Ectodermal cell (in vitro differentiated cells): ENCODE data around the gene SLC30A7.
"Not testable (repeated sequence)": the region's sequence is repeated elsewhere in the genome, so short reads cannot be mapped to it uniquely, and the experiment has no call there.

Experiments
- H3K27ac ChIP-seq: 2 replicates; pipeline ENCODE4 v1.7.0; 2013; ENCODE audit warnings: mild to moderate bottlenecking, low read depth, low read length; ENCODE audit not compliant: insufficient read depth, poor library complexity, severe bottlenecking
- H3K27me3 ChIP-seq: 2 replicates; pipeline ENCODE4 v1.7.0; 2013; ENCODE audit warnings: mild to moderate bottlenecking, low read length; ENCODE audit not compliant: insufficient read depth, control insufficient read depth, poor library complexity, severe bottlenecking
- H3K36me3 ChIP-seq: one replicate; pipeline ENCODE4 v1.7.0; 2013; ENCODE audit warnings: low read length; ENCODE audit not compliant: control insufficient read depth, insufficient read depth
- H3K4me1 ChIP-seq: one replicate; pipeline ENCODE4 v1.7.0; 2013; ENCODE audit warnings: low read length; ENCODE audit not compliant: control insufficient read depth, insufficient read depth
- H3K4me3 ChIP-seq: 2 replicates; pipeline ENCODE4 v1.7.0; 2013; ENCODE audit warnings: low read depth, low read length, control low read depth; ENCODE audit not compliant: insufficient read depth
- H3K9me3 ChIP-seq: 2 replicates; pipeline ENCODE4 v1.7.0; 2013; ENCODE audit warnings: mild to moderate bottlenecking, low read length, moderate library complexity; ENCODE audit not compliant: control insufficient read depth
- WGBS, 2 experiments: methylation state at CpG; one replicate each; pipeline ENCODE4 v1.1.7; 2013; ENCODE audit warnings: missing lambda C conversion rate in 2 of 2; 5-methylcytosine and 5-hydroxymethylcytosine counted together

SLC30A7 gene

DNA sequence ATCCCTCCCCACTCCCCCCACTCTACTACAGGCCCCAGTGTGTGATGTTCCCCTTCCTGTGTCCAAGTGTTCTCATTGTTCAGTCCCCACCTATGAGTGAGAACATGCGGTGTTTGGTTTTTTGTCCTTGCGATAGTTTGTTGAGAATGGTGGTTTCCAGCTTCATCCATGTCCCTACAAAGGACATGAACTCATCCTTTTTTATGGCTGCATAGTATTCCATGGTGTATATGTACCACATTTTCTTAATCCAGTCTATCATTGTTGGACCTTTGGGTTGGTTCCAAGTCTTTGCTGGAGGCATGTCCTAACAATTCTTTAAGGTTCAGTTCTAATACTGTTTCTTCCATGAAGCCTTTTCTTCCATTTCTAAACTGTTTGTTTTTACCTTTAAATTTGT, 37.7 kb downstream of the SLC30A7 start:
- H3K36me3 ChIP-seq, H3K27ac ChIP-seq, H3K27me3 ChIP-seq, H3K9me3 ChIP-seq, H3K4me1 ChIP-seq, H3K4me3 ChIP-seq: not testable (repeated sequence)
- WGBS, 2 experiments = no CpG with 5 or more reads among the region's 2 CpGs

DNA sequence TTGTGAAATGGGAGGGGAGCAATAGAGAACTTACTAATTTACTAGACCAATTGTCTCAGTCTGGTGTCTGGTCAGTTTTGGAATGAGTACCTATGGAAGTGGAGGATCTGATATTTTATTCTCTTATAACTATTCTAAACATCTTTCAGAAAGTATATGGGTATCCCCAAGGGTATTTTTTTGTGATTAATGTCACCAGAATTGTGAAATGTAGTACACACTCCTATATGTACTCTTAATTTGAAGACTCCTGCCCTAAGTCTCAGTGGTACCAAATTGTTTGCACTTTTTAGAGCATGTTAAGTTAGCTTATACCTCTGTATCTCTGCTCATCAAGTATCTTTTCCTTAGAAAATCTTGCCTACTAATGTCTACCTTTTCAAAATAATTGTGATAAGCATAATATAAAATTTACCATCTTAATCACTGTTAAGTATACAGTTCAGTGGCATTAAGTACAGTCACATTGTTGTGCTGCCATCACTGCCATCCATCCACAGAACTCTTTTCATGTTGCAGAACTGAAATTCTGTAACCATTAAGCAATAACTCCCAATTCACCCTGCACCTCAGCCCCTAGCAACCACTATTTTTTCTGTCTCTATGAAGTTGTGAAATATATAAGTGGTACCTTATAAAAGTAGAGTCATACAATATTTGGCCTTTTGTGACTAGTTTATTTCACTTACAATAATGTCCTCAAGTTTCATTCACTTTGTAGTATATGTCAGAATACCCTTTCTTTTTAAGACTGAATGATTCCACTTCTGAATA, 40.5 kb downstream of the SLC30A7 start:
- peaks cover 8% of the 10 kb centered on the region for H3K36me3 ChIP-seq
- no peak overlapping the region for H3K27ac ChIP-seq
- H3K4me1 ChIP-seq = no peaks in the 10 kb centered on the region
- no peak overlapping the region for H3K4me3 ChIP-seq
- H3K9me3 ChIP-seq = no peaks in the 10 kb centered on the region
- no peaks in the 10 kb centered on the region for H3K27me3 ChIP-seq

DNA sequence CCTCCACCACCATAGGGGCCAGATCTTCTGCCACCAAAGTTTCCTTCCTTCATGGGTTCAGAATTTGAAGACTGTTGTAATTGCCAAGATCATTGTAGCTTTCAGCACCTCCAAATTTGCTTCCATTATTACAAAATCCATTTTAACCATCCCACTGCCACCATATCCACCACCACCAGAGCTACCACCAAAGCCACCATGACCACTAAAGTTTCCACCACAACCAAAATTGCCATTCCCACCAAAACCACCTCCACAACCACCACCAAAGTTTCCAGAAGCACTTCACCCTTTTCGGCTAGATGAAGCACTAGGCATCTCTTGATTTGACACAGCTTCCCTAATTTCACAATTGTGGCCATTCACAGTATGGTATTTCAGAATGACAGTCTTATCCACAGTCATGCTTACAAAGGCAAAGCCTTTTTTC, 45.2 kb downstream of the SLC30A7 start:
- H3K27ac ChIP-seq = no peak overlapping the region
- H3K36me3 ChIP-seq = peaks cover 5% of the 10 kb centered on the region
- H3K4me3 ChIP-seq = no peak overlapping the region
- H3K4me1 ChIP-seq = no peaks in the 10 kb centered on the region
- H3K27me3 ChIP-seq = no peaks in the 10 kb centered on the region
- no peaks in the 10 kb centered on the region for H3K9me3 ChIP-seq
- WGBS, 2 experiments = 94% methylated on average over 1 of the region's 1 CpG

DNA sequence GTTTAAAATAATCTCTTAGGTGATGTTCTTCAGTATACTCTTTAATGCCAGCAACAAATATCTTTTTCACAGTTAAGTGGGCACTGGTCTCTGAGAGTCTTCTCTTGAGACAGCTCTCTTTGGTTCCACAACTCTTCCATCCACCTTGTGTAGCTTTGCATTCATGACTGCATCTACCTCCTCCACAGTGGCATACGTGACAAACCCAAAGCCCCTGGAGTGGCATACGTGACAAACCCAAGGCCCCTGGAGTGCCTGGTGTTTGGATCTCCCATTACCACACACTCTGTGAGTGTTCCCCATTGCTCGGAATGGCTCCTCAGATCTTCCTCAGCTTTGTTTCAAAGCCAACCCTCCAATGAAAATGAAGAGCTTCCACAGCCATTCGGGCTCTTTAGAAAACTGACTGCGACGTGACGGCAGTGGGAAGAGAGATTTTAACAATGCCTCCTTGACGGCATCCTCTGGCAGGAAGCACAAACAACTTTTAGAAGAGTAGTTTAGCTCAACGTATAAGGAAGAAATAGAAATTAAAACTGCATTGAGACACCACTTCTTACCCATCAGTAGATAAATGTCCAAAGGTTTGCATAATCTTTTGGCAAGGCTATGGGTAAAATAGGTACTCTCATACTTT, 45.8 kb downstream of the SLC30A7 start:
- WGBS, 2 experiments = 91 to 93% methylated on average over 8 to 9 of the region's 9 CpGs
- no peak overlapping the region for H3K27ac ChIP-seq
- no peaks in the 10 kb centered on the region for H3K27me3 ChIP-seq
- no peaks in the 10 kb centered on the region for H3K4me1 ChIP-seq
- no peaks in the 10 kb centered on the region for H3K9me3 ChIP-seq
- no peak overlapping the region for H3K4me3 ChIP-seq
- peaks cover 5% of the 10 kb centered on the region for H3K36me3 ChIP-seq

DNA sequence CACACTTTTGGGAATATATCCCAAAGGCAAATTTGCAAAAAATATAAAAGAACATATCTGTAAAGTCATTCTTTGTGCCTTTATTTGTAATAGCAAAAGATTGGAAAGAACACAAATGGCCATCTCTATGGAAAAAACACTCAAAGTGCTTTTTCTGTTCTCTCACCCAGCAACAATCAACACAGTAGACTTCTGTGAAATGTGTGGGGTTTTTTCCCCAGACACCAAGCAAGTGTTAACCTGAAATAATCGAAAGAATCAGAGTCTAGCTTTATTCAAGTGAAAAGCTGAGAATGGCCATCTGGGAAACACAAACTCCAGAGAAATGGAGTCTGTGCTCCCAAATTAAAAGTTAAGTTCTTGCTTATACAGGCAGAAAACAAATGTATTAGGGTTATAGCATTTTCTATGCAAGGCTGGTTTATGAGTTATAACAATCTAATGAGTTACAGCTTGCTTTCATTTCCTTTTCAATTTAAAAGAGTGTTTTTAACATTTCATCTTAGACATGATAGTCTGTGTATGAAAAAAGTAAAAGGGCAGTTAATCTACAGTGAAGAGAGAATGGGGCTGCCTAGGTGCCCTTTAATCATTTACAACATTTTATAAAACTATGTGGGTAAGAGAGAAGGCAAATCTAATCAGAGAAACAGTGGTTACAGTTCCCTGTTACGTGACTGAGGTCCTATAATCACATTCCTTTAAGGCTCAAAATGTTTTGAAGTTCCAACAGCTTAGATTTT, 46.6 kb downstream of the SLC30A7 start:
- Histone ChIP-seq H3K9me3 (no peaks in the 10 kb centered on the region), H3K27me3 (no peaks in the 10 kb centered on the region), H3K4me3 (no peak overlapping the region), H3K36me3 (peaks cover 5% of the 10 kb centered on the region), H3K4me1 (no peaks in the 10 kb centered on the region), H3K27ac (no peak overlapping the region)
- 94% methylated on average over 2 of the region's 2 CpGs for WGBS, 2 experiments

DNA sequence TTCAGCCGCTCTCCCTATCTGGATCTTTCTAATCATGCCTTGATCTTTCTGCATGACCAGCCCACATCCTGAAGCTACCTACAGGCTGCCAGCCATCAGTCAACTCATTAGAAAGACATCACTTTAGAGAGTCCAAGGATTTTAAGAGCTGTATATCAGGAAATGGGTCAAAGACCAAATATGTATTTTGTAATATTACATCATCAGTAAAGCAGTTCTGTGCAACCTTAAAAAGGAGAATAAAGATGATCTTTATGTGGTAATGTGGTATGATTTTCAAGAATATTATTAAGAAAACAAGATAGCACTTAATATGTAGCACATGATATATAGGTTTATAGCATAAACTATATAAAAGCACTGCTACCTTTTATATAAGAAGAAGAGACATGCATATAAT, 47.6 kb downstream of the SLC30A7 start:
- no peaks in the 10 kb centered on the region for H3K9me3 ChIP-seq
- H3K27me3 ChIP-seq = no peaks in the 10 kb centered on the region
- no peak overlapping the region for H3K4me3 ChIP-seq
- H3K27ac ChIP-seq = no peak overlapping the region
- 80 to 95% methylated on average over 1 of the region's 1 CpG for WGBS, 2 experiments
- H3K36me3 ChIP-seq = no peaks in the 10 kb centered on the region
- no peaks in the 10 kb centered on the region for H3K4me1 ChIP-seq

DNA sequence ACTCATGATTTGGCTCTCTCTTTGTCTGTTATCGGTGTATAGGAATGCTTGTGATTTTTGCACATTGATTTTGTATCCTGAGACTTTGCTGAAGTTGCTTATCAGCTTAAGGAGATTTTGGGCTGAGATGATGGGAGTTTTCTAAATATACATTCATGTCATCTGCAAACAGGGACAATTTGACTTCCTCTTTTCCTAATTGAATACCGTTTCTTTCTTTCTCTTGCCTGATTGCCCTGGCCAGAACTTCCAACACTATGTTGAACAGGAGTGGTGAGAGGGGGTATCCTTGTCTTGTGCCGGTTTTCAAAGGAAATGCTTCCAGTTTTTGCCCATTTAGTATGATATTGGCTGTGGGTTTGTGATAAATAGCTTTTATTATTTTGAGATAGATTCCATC, 50.2 kb downstream of the SLC30A7 start:
- H3K4me1 ChIP-seq, H3K27me3 ChIP-seq, H3K36me3 ChIP-seq, H3K27ac ChIP-seq, H3K9me3 ChIP-seq, H3K4me3 ChIP-seq: not testable (repeated sequence)
- WGBS, 2 experiments = 80 to 90% methylated on average over 2 to 3 of the region's 3 CpGs

DNA sequence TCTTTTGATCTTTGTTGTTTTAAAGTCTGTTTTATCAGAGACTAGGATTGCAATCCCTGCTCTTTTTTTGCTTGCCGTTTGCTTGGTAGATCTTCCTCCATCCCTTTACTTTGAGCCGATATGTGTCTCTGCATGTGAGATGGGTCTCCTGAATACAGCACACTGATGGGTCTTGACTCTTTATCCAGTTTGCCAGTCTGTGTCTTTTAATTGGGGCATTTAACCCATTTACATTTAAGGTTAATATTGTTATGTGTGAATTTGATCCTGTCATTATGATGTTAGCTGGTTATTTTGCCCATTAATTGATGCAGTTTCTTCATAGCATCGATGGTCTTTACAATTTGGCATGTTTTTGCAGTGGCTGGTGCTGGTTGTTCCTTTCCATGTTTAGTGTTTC, 51.9 kb downstream of the SLC30A7 start:
- H3K4me1 ChIP-seq, H3K4me3 ChIP-seq, H3K27me3 ChIP-seq, H3K9me3 ChIP-seq, H3K27ac ChIP-seq, H3K36me3 ChIP-seq: not testable (repeated sequence)
- WGBS, 2 experiments = 85 to 89% methylated on average over 3 of the region's 3 CpGs

DNA sequence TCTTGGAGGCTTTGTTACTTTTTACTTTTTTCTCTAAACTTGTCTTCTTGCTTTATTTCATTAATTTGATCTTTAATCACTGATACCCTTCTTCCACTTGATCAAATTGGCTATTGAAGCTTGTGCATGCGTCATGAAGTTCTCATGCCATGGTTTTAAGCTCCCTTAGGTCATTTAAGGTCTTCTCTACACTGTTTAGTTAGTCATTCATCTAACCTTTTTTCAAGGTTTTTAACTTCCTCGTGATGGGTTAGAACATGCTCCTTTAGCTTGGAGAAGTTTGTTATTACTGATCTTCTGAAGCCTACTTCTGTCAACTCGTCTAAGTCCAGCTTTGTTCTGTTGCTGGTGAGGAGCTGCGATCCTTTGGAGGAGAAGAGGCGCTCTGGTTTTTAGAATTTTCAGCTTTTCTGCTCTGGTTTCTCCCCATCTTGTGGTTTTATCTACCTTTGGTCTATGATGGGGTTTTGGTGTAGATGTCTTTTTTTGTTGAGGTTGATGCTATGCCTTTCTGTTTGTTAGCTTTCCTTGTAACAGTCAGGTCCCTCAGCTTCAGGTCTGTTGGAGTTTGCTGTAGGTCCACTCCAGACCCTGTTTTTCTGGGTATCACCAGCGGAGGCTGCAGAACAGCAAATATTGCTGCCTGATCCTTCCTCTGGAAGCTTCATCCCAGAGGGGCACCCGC, 53.0 kb downstream of the SLC30A7 start:
- H3K27ac ChIP-seq, H3K4me1 ChIP-seq, H3K27me3 ChIP-seq, H3K36me3 ChIP-seq, H3K9me3 ChIP-seq, H3K4me3 ChIP-seq: not testable (repeated sequence)
- 93 to 96% methylated on average over 7 of the region's 7 CpGs for whole genome bisulfite sequencing, 2 experiments

DNA sequence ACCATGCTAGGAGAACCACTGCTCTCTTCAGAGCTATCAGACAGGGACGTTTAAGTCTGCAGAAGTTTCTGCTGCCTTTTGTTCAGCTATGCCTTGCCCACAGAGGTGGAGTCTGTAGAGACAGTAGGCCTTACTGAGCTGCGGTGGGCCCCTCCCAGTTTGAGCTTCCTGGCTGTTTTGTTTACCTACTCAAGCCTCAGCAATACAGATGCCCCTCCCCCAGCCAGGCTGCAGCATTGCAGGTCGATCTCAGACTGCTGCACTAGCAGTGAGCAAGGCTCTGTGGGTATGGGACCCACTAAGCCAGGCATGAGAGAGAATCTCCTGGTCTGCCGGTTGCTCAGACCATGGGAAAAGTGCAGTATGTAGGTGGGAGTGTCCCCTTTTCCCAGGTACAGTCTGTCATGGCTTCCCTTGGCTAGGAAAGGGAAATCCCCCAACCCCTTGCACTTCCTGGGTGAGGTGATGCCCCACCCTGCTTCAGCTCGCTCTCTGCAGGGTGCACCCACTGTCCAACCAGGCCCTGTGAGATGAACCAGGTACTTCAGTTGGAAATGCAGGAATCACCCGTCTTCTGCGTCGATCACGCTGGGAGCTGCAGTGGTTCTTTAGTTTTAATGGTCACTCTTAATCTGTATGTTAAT, 53.7 kb downstream of the SLC30A7 start:
- WGBS, 2 experiments = 53 to 55% methylated on average over 9 of the region's 9 CpGs
- H3K4me3 ChIP-seq, H3K9me3 ChIP-seq, H3K4me1 ChIP-seq, H3K36me3 ChIP-seq, H3K27me3 ChIP-seq, H3K27ac ChIP-seq: not testable (repeated sequence)
